ENCODE data around the gene MIS12. TPM values are rescaled to one million over a fixed set of nuclear protein-coding genes. Genes with fewer than 3 reads are reported as not detected.

The MIS12 gene
- total and polyA plus RNA-seq, 2 of the 8 experiments (the other 6 are each of a cell fraction or from before 2014, with no cell fraction given) = 9.5 to 25.6 TPM

DNA sequence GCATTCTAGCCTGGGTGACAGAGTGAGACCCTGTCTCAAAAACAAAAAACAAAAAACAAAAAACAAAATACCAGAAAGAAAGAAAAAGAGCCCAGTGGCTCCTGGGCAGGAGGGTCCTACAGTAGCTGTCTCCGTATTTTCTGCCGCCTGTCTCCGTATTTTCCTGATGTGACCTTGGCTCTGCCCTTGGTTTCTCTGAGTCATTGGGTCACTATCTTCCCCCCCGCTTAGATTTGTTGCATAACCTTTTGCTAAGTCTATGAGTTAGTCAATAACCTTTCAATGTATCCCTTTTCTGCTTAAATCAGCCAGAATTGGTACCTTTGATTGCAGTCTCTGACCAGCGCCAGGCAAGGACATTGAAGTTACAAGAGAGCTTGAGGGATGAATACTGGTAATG lies 36.9 kb downstream of the MIS12 start:
- CTCF ChIA-PET (ENCODE audit: partially characterized antibody) = interaction anchor here (1.0 to 1.3 kb wide), 4 partner anchors 9 to 324 kb away, joined by 3 to 4 read pairs (median 3); no protein-coding TSS in a partner anchor
- FAIRE-seq = no peak

More for the DNA sequence above, 36.9 kb downstream of the MIS12 start:
- Histone ChIP-seq H2BK12ac (ENCODE audit: low read depth, low read length) (no peak overlapping the region), H3K79me2 (ENCODE audit: control insufficient read depth in 1 of 2, insufficient read depth in 2 of 2, low read length in 2 of 2) (no peaks in the 10 kb centered on the region), H3K27me3 (replicated peaks in 1 of 4; ENCODE audit: control insufficient read depth in 3 of 4, extremely low read depth in 1 of 4, insufficient read depth in 3 of 4, low read length in 3 of 4) (no peaks in the 10 kb centered on the region; a peak in 1 of 7 replicates), H3K14ac (ENCODE audit: insufficient read length) (no peak overlapping the region), H2BK15ac (ENCODE audit: low read length) (no peak overlapping the region), H3K9ac (replicated peaks in 1 of 4; ENCODE audit: extremely low read depth in 1 of 4, low read depth in 3 of 4, low read length in 3 of 4) (no peak overlapping the region), H3K56ac (replicated peaks; ENCODE audit: insufficient read length, low read depth, low read length) (no peak overlapping the region), H3K4ac (replicated peaks; ENCODE audit: insufficient read length, low read depth, low read length) (no peak overlapping the region), H2AK5ac (ENCODE audit: low read depth, low read length) (no peak overlapping the region), H4K91ac (replicated peaks; ENCODE audit: insufficient read length, low read length) (no peak overlapping the region), H2BK120ac (replicated peaks; ENCODE audit: low read depth, low read length) (no peak overlapping the region), H2BK5ac (ENCODE audit: low read depth, low read length) (no peak overlapping the region), H4K20me1 (replicated peaks in 1 of 2; ENCODE audit: control insufficient read depth in 1 of 2, insufficient read depth in 2 of 2, low read length in 2 of 2) (no peaks in the 10 kb centered on the region), H4K5ac (ENCODE audit: insufficient read length, low read depth, low read length) (no peak overlapping the region), H2BK20ac (ENCODE audit: low read length) (no peak overlapping the region), H2AFZ (ENCODE audit: low read length) (no peak overlapping the region), H3K36me3 (ENCODE audit: control insufficient read depth in 2 of 4, insufficient read depth in 4 of 4, low read length in 3 of 4) (no peaks in the 10 kb centered on the region), H3K4me3 (ENCODE audit: extremely low read depth in 1 of 4, insufficient read depth in 2 of 4, low read depth in 3 of 4, low read length in 4 of 4) (no peak overlapping the region), H3K79me1 (ENCODE audit: low read depth, low read length) (no peaks in the 10 kb centered on the region), H3K4me1 (replicated peaks in 1 of 4; ENCODE audit: control insufficient read depth in 3 of 4, insufficient read depth in 4 of 4, low read length in 3 of 4) (no peaks in the 10 kb centered on the region; a peak in 2 of 7 replicates), H3K23ac (ENCODE audit: insufficient read length) (no peak overlapping the region), H4K8ac (ENCODE audit: extremely low read depth, insufficient read depth, low read length) (no peak overlapping the region), H3K4me2 (ENCODE audit: insufficient read depth in 1 of 2, low read depth in 2 of 2, low read length in 2 of 2) (no peak overlapping the region), H3K9me3 (ENCODE audit: insufficient read depth in 2 of 2, low read depth in 1 of 2, low read length in 1 of 2) (no peaks in the 10 kb centered on the region), H3K18ac (ENCODE audit: extremely low read depth, low read length) (no peak overlapping the region), H3K27ac (ENCODE audit: low read depth, low read length) (no peak overlapping the region), H3K23me2 (ENCODE audit: low read depth, low read length) (no peaks in the 10 kb centered on the region)
- TF ChIP-seq SAP30 (IDR thresholded peaks at IDR 0.05; ENCODE audit: insufficient read depth, insufficient replicate concordance, low read length) (no peak), JUN (IDR thresholded peaks at IDR 0.05; ENCODE audit: low read depth, low read length) (no peak), BACH1 (IDR thresholded peaks at IDR 0.05; ENCODE audit: low read length) (no peak), RFX5 (IDR thresholded peaks at IDR 0.05; ENCODE audit: borderline replicate concordance, low read depth, low read length) (no peak)
- 89% methylated on average over 5 of the region's 5 CpGs; no CpG with 5 or more reads in 1 of the 2 experiments for WGBS, 2 experiments (ENCODE audit: extremely low coverage in 1 of 2, insufficient coverage in 1 of 2, insufficient read length in 1 of 2, insufficient replicate concordance in 2 of 2, low coverage in 1 of 2, low lambda C conversion rate in 2 of 2, missing lambda C conversion rate in 1 of 2)
- POLR2A ChIA-PET (ENCODE audit: partially characterized antibody) = interaction anchor here (1.2 to 1.7 kb wide), 2 partner anchors 15 to 37 kb away, joined by 4 to 5 read pairs; partner anchors contain the start of genes DERL2 and MIS12
- DNase-seq (ENCODE audit: low read depth in 1 of 2, low spot score in 2 of 2) = no peak
